GM19452 (cell line): ENCODE measurements around the gene CCDC150.
A peak's percentile ranks its signal among the peaks of the same experiment; 100 is the strongest.
"Not testable (repeated sequence)": the region's sequence is repeated elsewhere in the genome, so short reads cannot be mapped to it uniquely, and the experiment has no call there.

Source experiments
- ATAC-seq: cut with Tn5 transposase; IDR thresholded peaks from one replicate; pipeline ENCODE4 v1.9.1; 2021; ENCODE audit not compliant: unreplicated experiment

Gene CCDC150

DNA sequence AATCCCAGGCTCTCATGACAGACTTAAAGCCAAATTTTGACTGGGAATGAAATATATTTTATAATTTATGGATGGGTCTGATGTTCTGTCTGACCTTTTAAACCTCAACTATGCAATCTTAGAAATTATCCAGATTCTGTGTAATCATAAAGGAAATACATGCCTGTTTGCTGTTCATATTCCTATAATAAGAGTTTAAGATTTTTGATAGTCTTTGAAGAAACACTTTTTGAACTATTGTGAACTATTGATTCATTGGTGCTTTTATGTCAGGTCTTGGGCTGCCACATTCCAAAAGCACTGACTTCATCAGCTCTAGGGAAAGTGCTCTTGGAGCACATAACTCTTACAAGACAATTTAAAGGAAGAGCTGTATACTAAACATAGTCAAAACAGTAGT is 64.2 kb downstream of the CCDC150 start:
- ATAC-seq: no peak

DNA sequence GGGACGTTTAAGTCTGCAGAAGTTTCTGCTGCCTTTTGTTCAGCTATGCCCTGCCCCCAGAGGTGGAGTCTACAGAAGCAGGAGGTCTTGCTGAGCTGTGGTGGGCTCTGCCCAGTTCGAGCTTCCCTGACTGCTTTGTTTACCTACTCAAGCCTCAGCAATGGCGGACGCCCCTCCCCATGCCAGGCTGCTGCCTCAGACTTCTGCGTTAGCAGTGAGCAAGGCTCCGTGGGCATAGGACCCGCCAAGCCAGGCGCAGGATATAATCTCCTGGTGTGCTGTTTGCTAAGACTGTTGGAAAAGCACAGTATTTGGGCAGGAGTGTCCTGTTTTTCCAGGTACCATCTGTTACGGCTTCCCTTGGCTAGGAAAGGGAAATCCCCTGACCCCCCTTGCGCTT is 70.5 kb downstream of the CCDC150 start:
- ATAC-seq: not testable (repeated sequence)

DNA sequence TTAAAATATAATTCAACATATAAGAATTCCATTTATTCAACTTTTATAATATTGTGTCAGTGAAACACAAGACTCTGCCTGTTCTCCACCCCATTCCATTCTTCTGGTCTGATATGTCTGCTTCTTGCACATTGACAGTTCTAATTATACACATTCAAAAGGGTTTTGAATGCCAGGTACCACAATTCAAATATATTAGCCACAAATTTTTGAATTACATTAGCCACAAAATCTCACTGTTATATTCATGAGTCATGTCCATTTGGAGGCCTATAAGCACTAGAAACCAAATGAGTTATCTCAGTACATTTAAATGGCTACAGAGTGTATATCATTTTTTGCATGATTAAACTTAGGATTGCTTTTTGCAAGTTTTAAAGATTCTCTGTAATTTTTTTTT is 72.1 kb downstream of the CCDC150 start:
- ATAC-seq: no peak

DNA sequence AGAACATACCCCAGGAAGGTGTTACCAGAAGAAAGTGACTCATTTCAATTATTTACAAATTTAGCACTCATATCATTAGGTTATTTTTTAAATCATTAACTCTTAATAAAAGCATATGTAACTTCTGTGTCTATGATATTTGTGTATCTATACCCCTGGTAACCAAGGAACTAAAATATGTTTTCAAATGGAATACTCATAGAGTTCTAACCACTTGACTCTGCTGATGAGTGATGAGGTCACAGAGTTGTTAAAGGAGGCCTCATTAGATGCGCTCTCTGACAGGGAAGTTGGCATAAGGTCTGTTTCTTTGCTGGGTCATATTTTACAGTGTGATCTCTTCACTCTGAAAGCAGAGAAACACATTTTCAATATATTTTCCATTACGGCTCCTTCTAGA is 73.4 kb downstream of the CCDC150 start:
- ATAC-seq: no peak

DNA sequence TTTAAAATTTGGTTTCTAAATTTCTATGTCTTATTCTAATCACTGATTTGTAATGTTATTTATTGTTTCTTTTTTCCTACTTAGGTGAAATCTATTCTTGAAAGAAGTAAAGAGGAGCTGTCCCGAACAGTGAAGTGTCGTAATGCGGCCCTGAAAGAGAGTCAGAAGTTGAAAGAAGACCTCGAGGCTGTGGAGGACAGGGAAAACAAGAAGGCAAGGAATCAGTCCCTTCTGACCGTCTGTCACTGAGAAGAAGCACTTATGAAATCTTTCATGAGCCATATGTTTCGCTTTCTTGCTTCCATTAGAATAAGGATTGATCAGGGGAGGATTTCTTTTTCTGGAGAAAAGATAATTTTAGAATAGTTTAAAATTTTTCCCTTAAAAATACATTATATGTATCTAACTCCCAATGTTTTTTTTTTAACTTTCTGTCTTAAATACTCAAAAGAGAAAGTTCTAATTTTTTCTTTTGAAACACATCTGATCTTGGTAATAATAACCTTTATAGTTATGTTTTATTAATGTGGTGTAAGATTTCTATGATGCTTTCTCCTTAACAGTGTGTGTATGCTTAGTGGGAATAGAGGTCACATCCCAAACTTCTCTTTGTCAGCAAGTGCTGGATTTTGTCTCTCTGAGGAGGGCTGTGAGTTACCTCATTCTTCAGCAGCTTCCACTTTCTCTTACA is 79.0 kb downstream of the CCDC150 start:
- no peak for ATAC-seq

DNA sequence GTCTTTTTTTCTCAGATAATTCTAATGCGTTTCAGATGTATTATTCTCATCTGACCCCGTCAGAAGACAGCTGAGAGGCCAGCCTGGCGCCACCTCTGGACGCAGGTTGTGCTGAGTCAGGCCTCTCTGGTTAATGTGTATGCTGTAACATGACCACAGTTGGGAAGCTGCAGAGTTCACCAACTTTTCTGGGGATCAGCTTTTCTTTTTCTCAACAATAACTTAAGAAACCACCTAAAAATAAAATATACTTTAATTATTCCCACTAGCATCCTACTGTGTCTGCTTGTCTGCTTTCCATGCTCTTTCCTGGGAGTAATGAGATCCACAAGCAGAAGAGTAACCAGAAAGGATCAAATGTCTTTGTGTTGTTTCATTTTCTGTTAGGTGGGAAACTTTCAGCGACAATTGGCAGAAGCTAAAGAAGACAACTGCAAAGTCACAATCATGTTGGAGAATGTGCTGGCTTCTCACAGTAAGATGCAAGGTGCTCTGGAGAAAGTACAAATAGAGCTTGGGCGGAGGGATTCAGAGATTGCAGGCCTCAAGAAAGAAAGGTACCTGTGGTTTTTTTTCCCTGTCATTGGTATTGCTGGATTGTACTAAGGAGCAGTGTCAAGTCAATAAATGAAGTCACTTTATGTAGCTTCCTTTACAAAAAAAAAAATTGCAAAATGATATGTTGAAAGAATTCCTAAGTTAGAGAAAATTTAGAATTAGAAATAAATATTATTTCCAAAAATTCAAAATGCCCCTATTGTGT is 79.8 kb downstream of the CCDC150 start:
- ATAC-seq: peak; percentile 64

DNA sequence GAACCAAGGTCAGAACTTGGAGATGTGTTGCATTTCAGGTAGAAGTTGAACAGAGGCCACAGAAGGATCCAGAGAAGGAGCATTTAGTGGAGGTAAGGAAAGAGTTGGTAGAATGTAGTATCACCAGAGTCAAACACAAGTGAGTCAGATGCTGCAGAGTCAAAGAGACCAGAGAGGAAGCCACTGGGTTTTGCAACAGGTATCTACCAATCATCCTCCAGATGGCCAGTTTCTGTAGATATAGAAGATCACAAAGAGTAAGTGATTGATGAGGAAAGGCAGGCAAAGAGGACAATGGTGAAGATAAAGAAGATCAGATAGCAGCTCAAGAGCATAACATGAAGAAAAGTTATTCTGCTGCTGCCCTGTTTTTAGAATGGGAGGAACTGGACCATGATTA is 84.1 kb downstream of the CCDC150 start:
- ATAC-seq: no peak

DNA sequence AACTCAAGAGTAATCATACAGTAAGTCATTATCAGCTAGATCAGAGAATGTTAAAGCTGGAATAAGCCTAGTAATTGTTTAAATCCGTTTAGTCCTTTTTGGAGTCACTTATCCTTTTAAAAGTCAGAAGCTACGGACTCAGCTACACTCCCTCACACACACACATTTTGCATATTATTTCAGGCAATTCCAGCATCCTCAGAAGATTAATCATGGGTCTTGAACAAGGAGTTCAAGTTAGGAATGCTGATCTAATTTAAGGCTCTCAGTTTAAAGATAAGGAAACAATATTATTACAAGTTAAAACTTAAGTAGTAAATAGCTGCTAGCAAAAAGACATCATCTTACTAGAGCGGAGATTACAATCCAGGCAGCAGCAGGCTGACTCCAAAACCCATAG is 85.7 kb downstream of the CCDC150 start:
- ATAC-seq: no peak

DNA sequence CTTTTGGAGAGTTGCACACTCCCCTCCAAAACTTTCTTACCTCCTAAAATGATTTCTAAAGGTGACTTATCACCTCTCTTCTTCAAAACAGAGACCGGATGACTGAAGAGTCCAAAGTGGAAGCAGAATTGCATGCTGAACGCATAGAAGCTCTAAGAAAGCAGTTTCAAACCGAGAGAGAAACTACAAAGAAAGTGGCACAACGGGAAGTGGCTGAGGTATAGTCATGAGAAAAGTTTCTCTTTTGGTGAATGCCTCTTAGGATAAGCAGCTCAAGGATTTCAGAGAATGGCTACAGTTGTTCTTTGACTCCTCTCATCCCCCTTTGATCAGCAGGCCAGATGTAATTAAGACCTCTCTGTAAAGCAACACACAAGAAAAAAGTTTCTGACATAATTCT is 86.4 kb downstream of the CCDC150 start:
- no peak for ATAC-seq

DNA sequence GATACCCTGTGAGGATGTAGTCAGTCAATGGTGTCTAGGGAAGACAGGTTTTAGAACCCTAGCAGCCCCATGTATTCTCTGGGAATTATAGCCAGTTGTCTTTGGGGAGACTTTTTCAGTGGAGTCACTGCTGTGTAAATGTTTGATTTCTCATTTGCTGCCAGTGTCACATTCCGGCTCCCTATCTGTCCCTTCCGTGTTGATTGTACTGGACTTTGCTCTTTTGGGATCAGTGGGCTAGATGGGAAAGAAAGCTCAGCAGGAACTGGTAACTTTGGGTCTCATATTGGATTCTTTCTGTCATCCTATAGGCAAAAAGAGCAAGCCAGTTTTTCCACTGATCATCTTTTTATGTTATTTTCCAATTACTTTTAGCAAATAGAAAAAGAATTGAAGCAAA is 89.9 kb downstream of the CCDC150 start:
- no peak for ATAC-seq

DNA sequence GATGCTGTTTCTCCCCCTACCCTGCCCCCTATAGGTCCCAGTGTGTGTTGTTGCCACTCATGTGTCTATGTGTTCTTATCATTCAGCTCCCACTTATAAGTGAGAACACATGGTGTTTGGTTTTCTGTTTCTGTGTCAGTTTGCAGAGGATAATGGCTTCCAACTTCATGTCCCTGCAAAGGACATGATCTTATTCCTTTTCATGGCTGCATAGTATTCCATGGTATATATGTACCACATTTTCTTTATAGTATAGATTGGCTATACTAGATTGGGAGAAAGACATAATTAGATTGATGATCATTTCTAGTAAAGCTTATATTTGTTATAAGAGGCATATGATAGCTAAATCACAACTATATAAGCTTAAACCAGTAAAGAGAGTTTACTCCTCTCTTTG is 97.1 kb downstream of the CCDC150 start:
- ATAC-seq: not testable (repeated sequence)

DNA sequence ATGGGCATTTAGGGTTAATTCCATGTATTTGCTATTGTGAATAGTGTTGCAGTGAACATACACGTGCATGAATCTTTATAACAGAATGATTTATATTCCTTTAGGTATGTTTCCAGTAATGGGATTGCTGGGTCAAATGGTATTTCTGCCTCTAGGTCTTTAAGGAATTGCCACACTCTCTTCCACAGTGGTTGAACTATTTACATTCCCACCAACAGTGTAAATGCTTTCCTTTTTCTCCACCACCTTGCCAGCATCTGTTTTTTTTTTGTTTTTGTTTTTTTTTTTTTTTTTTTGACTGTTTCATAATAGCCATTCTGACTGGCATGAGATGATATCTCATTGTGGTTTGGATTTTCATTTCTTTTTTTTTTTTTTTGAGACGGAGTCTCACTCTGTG is 97.5 kb downstream of the CCDC150 start:
- no peak for ATAC-seq

DNA sequence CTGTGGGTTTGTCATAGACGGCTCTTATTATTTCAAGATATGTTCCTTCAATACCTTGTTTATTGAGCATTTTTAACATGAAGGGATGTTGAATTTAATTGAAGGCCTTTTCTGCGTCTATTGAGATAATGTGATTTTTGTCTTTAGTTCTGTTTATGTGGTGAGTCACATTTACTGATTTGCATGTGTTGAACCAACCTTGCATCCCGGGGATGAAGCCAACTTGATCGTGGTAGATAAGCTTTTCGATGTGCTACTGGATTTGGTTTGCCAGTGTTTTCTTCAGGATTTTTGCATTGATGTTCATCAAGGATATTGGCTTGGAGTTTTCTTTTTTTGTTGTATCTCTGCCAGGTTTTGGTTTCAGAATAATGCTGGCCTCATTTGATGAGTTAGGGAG is 99.5 kb downstream of the CCDC150 start:
- no peak for ATAC-seq

DNA sequence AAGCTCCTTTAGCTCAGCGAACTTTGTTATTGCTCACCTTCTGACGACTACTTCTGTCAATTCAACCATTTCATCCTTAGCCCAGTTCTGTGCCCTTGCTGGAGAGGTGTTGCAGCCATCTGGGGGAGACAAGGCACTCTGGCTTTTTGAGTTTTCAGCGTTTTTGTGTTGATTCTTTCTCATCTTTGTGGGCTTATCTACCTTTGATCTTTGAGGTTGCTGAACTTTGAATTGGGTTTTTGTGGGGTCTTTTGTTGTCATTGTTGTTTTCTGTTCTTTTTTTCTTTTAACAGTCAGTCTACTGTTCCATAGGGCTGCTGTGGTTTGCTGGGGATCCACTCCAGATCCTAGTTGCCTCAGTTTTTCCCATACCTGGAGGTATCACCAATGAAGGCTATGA is 102.7 kb downstream of the CCDC150 start:
- no peak for ATAC-seq

DNA sequence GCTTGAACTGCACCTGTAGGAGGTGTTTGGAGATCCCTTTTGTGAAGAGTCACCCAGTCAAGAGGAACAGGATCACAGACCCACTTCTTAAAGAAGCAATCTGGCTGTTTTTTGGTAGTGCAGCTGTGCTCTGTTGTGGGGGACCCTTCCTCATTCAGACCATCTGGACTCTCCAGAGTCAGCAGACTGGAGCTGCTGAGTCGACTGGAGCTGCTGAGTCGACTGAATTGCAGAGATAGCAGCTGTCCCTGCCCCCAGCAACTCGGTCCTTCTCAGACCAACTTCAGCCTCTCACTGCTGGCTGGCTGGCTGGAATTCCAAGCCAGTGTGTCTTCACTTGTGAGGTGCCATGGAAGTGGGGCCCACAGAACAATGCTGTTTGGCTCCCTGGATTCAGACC is 103.2 kb downstream of the CCDC150 start:
- no peak for ATAC-seq

DNA sequence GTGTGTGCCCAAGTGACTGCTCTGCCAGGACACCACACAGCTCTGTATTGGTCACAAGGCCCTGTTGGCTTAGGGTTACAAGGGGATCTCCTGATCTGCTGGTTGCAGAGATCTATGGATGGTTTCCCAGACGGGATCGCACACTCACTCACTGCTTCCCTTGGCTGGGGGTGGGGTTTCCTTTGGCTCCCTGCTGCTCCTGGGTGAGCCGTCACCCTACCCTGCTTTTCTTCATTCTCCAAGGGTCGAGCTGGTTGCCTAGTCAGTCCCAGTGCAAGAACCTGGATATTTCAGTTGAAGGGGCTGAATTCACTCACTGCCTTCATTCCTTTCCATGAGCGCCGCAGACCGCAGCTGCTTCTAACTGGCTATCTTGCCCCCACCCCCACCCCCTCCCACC is 103.7 kb downstream of the CCDC150 start:
- no peak for ATAC-seq

DNA sequence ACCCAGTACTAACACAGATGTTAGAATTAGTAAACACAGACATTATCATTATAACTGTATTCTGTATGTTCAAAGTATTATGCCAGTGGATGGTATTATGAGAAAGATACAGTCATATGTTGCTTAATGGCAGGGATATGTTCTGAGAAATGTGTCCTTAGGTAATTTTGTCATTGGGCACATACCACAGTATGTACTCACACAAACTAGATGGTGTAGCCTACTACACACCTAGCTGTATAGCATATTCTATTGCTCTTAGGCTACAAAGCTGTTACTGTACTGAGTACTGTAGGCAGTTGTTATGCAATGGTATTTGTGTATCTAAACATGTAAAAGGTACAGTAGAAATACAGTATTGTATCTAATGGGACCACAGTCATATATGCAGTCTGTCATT is 106.2 kb downstream of the CCDC150 start:
- ATAC-seq: no peak

DNA sequence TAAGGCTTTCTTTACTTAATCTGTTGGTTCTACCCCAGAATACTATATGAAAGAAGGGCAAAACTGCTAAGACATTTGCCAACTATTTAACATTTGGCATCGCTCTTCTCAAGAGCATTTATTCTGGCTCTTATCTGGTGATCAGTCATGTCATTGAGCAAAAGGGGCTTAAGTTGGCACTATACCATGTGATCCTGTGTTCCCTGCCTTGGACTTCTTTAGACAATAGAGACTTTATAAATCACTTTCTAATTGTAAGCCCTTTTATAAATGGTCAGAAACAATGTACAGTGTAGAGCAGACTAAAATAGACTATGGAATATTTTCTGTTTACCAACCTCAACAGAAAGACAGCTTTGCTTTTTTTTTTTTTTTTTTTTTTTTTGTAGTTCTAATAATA is 107.9 kb downstream of the CCDC150 start:
- ATAC-seq: no peak

DNA sequence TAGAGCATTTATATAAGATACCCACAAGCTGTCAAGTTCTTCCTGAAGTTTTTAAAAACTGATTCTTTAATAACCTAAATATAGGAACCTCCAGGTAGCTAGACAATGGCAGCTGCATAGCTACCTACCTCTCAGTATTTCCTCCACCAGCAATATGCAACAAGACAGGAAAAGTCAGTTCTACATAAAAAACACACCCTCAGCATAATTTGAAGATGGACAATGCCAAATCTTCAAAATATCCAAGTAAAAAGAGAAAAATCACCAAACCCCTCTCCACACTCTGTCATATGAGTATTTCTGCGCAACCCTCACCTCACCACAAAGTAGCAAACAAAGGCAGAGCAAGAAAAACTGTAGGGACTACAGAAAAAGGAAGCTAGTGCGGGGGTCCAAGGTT is 108.6 kb downstream of the CCDC150 start:
- ATAC-seq: no peak

DNA sequence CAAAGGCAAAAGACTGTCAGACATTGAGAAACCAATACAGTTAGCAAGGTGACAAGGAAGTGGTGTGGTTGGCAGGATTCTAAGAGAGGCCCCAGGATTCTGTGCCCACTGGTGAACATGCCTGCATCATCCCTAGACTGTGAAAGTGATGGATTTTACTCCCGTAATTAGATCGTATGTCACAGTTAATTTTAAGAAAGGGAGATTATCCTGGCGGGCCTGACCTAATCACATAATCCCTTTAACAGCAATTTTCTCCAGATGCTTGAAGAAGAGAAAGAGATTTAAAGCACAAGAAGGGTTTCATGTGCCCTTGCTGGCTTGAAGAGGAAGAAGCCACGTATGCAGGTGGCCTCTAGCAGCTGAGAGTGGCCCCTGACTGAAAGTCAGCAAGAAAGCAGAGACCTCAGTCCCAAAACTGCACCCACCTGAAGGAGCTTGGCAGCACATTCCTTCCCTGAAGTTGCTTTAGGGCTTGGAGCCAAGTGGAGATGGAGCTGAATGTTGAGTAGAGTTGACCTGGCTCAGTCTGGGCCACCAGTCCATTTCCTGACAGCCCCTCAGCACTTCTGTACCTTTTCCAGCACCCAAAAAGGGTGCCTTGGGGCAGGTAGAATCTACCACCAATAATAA is 110.9 kb downstream of the CCDC150 start:
- peak; percentile 17 for ATAC-seq

DNA sequence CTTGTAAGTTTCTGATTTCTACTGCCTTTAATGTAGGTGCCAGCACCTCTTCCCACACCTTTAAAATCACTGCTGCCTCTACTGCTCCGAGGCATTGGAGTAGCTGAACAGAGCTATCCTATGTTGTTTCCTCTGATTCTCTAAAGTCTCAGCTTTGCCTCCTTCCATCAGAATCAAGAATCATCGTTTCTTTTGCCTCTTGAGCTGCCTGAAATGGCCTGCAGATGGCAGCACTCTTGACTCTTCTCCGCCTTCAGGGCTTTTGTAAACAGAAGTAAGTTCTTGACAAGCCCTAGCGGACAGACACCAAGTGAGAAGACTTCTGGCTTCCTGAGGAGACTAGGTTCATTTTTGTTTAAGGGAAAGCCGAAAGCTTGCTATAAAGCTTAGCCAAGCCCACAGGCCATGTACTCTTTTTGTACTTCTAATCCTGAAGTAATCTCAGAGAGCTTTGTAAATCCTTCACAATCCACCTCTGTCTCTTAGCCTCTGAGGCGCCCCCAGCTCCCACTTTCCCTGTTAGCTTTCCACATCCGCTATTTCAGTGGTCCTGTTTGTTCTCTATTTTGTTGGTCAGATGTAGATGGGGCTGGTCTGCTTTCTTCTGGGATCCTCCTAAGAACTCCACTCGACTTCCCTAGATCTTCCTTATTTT is 111.6 kb downstream of the CCDC150 start:
- peak; percentile 93 for ATAC-seq
